LHCN-M2 (cell line): ENCODE measurements around the gene GRIA1. TPM values are rescaled to one million over a fixed set of nuclear protein-coding genes. Genes with fewer than 3 reads are reported as not detected.

Source experiments
- DNase-seq: peaks from one replicate; pipeline ENCODE4 v3.0.0-alpha.2; 2012; ENCODE audit warnings: low read depth
- polyA plus RNA-seq: library from polyadenylated mRNA; unstranded; fragments of >200 nt; gene quantifications from one replicate; pipeline ENCODE4 v1.2.1, GENCODE V29; 2012; ENCODE audit warnings: missing spikeins
- total RNA-seq: library from RNA; depleted of rRNA; stranded (reverse); fragments of >200 nt; gene quantifications from 2 replicates; pipeline ENCODE4 v1.2.3, GENCODE V29; 2014; rRNA removed

The GRIA1 gene
- 7.4 and 10.0 TPM in 2 replicates for total RNA-seq
- polyA plus RNA-seq = 6.1 TPM

DNA sequence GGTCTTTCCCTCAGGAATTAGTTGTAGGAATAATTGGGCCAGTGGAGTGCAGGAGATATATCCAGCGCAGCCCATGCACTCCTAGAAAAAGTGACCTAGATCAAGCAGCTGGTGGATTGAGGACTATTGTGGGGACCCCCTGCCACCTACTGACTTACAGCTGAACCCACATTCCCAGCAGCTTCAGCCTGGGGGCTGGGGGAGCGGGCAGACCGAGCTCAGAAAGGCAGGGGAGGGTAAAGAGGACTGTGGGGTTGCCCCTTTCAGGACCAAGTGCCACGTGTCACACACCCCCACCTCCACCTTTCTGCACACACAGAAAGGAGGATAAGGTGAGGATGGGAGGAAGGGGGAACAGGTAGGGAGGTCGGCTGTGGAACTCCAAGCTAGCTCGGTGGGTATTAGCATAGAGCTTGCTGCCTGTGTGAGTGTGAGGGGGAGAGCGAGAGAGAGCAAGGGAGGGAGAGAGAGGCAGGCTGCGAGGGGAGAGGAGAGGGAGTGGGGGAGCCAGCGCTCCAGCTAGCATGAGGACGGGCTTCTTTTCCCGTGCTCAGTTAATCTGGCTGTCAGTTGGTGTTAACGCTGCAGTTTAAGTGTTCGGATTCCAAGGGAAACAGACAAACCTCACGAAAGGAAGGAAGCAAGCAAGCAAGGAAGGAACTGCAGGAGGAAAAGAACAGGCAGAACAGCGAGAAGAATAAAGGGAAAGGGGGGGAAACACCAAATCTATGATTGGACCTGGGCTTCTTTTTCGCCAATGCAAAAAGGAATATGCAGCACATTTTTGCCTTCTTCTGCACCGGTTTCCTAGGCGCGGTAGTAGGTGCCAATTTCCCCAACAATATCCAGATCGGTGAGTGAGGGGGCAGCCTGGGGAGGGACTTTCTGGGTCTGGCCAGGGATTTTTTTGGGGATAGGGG lies at the start of gene GRIA1:
Gene GRIA1 (plus strand): TSS at position 553 of the 920 bp plus-strand sequence.
- peak; percentile 35 for DNase-seq

GRCh38 chr5:153445875-153446579 lies 44.4 kb upstream of the GRIA1 start:
- DNase-seq = peak; percentile 76

- DNase-seq = no peak
Measured at GRCh38 chr5:153447534-153447933, 42.9 kb upstream of the GRIA1 start.

GRCh38 chr5:153456354-153456753 lies 34.1 kb upstream of the GRIA1 start:
- no peak for DNase-seq

DNA sequence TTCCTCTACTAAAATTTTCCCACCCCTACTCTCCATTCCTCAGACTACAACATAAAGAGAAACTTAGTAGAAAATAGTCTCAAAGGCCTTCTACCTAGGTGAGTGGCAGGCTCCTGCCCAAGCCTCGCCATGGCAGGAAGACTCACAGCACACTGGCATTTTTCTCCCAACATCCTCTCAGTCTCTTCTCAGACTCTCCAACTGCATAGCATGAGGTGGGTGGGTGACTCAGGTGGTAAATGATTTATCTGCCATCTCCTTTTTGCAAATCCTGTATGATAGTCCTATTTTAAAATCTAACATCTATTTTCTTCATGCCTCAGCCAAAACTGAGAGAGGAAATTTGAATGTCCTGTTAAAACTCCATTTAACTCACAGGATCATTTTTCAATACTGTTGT lies 33.5 kb upstream of the GRIA1 start:
- DNase-seq = no peak

DNA sequence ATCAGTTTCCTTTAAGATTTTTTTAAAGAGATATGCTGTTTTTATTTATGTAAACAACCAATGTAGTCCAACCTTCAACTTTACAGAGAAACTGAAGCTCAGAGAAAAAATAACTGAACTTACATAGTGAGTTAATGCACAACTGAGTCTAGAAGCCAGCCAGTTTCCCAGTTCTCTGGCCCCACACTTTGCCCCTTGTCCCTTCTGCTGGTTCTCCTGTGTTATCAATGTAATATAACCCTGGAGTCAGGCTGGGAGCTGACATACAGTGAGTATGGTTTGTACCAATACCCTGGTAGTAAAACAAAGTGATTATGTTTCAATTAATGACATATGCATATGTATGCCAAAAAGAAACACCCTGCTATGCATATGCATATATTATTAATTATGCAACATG lies 32.2 kb upstream of the GRIA1 start:
- DNase-seq = no peak

GRCh38 chr5:153459051-153459743 lies 31.3 kb upstream of the GRIA1 start:
- DNase-seq = no peak

- DNase-seq = peak; percentile 24
Measured at GRCh38 chr5:153460421-153460820, 30.0 kb upstream of the GRIA1 start.

DNA sequence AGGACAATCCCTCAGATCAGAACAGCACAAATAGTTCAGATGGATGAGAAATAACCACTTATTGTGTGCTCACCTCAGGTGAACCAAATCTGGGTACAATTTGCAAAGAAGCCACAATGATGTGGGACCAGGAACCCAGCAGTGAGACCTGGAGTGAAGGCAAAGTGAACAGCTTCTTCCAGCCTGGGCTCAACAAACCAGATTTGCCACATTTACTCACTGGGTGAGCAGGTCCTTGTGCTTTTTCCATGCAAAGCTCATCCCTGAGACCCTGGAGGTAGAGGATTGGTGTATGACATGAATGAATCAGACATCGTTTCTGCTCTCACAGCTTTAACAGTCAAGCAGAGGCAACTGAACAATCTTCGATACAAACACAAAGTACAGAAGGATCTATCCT lies 29.1 kb upstream of the GRIA1 start:
- no peak for DNase-seq

DNA sequence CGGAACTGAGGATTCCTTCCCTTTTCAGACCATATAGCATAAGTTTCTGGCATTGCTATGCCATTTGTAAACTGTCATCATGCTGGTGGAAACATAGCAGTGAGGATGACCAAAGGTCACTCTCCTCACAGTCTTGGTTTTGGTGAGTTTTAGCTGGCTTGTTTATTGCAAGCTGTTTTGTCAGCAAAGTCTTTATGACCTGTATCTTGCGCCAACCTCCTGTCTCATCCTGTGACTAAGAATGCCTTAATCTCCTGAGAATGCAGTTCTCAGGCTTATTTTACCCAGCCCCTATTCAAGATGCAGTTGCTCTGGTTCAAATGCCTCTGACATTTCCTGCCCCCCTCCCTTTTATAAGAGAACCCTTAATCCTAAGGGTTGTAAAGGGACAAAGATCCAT lies 26.7 kb upstream of the GRIA1 start:
- DNase-seq = peak; percentile 91

DNA sequence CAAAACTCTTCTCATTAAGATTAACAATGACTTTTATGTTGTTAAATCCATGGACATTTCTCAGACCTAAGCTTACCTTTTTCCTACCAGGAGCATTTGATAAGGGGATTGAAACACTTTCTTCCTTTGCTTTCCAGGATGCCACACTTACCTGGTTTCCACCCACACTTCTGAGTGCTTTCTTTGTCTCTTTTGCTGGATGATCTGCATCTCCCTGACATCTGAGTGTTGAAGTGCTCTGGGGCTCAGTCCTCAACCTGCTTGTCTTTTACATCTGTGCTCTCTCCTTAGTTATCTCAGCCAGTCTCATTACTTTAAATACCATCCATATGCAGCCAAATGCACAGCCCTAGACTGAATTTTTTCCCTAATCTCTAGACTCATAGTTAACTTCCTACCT lies 22.9 kb upstream of the GRIA1 start:
- DNase-seq = no peak

DNA sequence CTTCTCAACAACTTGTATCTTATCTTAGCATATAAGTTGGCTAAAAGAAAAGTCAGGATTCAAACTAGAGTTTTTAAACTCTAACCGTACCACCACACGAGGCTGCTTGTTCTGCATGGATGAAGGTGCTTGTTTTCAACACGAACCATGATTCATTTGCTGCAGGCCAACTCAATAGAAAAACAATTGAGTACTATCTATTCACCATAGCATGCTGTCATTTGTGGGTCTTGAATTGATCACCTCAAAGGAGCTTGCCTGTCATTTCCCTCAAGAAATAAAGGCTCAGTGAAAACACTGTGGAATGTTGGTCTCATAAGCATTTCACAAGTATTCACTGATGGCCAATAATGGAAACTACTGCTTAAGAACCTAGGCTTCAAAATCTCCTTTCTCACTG lies 21.0 kb upstream of the GRIA1 start:
- DNase-seq = no peak

- DNase-seq = no peak
Measured at GRCh38 chr5:153470736-153471135, 19.7 kb upstream of the GRIA1 start.

DNA sequence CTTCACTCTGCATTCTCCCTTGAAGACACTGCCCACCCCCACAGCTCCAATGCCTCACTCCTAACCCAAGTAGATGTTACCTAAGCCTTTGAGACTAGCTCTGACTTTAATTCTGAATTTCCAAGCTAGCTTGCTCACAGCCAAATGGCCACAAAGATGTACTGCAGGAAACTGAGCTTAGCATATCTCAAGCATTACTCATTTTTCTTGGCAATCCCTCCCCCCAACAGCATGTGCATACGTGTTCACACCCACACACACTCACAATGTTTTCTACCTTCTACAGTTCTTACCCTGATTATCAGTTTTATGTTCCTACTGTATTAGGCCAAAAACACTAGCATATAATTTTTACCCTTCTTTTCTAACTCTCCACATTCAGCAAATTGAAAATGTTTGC lies 13.7 kb upstream of the GRIA1 start:
- DNase-seq = peak; percentile 76

DNA sequence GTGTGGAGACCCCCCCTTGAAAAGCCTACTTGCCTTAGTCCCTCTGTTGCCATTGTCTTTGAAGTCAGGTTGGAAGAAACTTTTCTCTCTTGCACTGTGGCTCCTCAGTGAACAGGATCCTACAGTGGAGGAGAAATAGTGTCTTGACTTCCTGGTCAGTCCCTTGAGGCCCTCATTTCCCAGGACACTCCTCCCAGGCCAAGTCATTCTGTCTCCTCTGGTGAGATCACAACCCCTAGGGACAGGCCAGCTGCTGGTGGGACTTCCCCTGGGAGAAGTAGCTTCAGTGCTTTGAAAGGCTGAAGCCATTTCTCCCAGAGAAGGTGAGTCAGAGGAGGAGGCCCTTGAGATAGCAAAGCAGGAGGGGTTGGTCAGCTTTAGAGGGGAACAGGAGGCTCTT lies 10.1 kb upstream of the GRIA1 start:
- DNase-seq = peak; percentile 79

- no peak for DNase-seq
Measured at GRCh38 chr5:153483482-153483881, 7.0 kb upstream of the GRIA1 start.

GRCh38 chr5:153485641-153486040 lies 4.8 kb upstream of the GRIA1 start:
- no peak for DNase-seq

GRCh38 chr5:153486771-153487170 lies 3.7 kb upstream of the GRIA1 start:
- DNase-seq = no peak

- DNase-seq = peak; percentile 44
Measured at GRCh38 chr5:153489611-153490010, 859 bp upstream of the GRIA1 start.

- no peak for DNase-seq
Measured at GRCh38 chr5:153491038-153491744, 721 bp downstream of the GRIA1 start.

GRCh38 chr5:153491856-153492255 lies 1.4 kb downstream of the GRIA1 start:
- DNase-seq = no peak

DNA sequence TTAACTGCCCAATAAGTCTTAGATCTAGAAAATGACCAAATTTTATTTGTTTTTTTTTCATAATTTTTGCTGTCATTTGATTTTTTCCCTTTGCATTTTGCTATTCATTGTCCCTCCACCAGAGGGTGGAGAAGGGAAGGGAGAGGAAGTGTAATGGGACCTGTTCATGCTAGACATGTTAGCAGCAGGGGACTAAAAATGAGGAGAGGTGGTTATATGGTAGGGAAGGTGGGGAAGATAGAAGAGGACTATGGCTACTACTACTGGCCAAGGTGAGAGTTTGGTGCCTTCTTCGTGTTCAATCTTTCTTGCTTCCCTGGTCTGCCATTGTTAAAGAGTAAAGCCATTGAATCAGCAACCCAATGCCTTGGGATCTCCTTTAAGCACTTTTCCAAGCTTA lies 6.4 kb downstream of the GRIA1 start:
- DNase-seq = peak; percentile 56
